Measurements from ENCODE around the gene MYH15.

MYH15 gene

GRCh38 chr3:108509871-108510270 lies 525 bp downstream of the MYH15 start:
- no peak for DNase-seq (ENCODE audit: low read depth in 2 of 2)

GRCh38 chr3:108509263-108509662 lies 1.1 kb downstream of the MYH15 start:
- DNase-seq (ENCODE audit: low read depth in 2 of 2): no peak

GRCh38 chr3:108507902-108508301 lies 2.5 kb downstream of the MYH15 start:
- no peak for DNase-seq (ENCODE audit: low read depth in 2 of 2)

GRCh38 chr3:108505811-108506210 lies 4.6 kb downstream of the MYH15 start:
- DNase-seq (ENCODE audit: low read depth in 2 of 2): no peak

GRCh38 chr3:108503722-108504121 lies 6.7 kb downstream of the MYH15 start:
- no peak for DNase-seq (ENCODE audit: low read depth in 2 of 2)

- DNase-seq (ENCODE audit: low read depth in 2 of 2): no peak
These were observed 8.9 kb downstream of the MYH15 start for GRCh38 chr3:108501535-108501934.

- DNase-seq (ENCODE audit: low read depth in 2 of 2): no peak
These were observed 9.7 kb downstream of the MYH15 start for GRCh38 chr3:108500728-108501127.

GRCh38 chr3:108497271-108497670 lies 13.1 kb downstream of the MYH15 start:
- DNase-seq (ENCODE audit: low read depth in 2 of 2): no peak

- DNase-seq (ENCODE audit: low read depth in 2 of 2): no peak
These were observed 14.7 kb downstream of the MYH15 start for GRCh38 chr3:108495717-108496116.

- DNase-seq (ENCODE audit: low read depth in 2 of 2): no peak
These were observed 15.4 kb downstream of the MYH15 start for GRCh38 chr3:108494906-108495531.

GRCh38 chr3:108493862-108494261 lies 16.5 kb downstream of the MYH15 start:
- no peak for DNase-seq (ENCODE audit: low read depth in 2 of 2)

GRCh38 chr3:108491456-108491855 lies 18.9 kb downstream of the MYH15 start:
- DNase-seq (ENCODE audit: low read depth in 2 of 2): no peak

- DNase-seq (ENCODE audit: low read depth in 2 of 2): no peak
These were observed 20.6 kb downstream of the MYH15 start for GRCh38 chr3:108489776-108490175.

GRCh38 chr3:108488631-108489030 lies 21.8 kb downstream of the MYH15 start:
- no peak for DNase-seq (ENCODE audit: low read depth in 2 of 2)

GRCh38 chr3:108487439-108487838 lies 23.0 kb downstream of the MYH15 start:
- DNase-seq (ENCODE audit: low read depth in 2 of 2): no peak

- DNase-seq (ENCODE audit: low read depth in 2 of 2): no peak
These were observed 23.5 kb downstream of the MYH15 start for GRCh38 chr3:108486941-108487340.

- DNase-seq (ENCODE audit: low read depth in 2 of 2): no peak
These were observed 24.1 kb downstream of the MYH15 start for GRCh38 chr3:108486338-108486737.

- DNase-seq (ENCODE audit: low read depth in 2 of 2): no peak
These were observed 25.2 kb downstream of the MYH15 start for GRCh38 chr3:108485146-108485545.

- no peak for DNase-seq (ENCODE audit: low read depth in 2 of 2)
These were observed 31.2 kb downstream of the MYH15 start for GRCh38 chr3:108479224-108479623.

GRCh38 chr3:108477511-108478147 lies 32.8 kb downstream of the MYH15 start:
- peak; percentile 7 to 39 for DNase-seq (ENCODE audit: low read depth in 2 of 2)

GRCh38 chr3:108475220-108475782 lies 35.1 kb downstream of the MYH15 start:
- DNase-seq (ENCODE audit: low read depth in 2 of 2): no peak

- DNase-seq (ENCODE audit: low read depth in 2 of 2): no peak
These were observed 35.8 kb downstream of the MYH15 start for GRCh38 chr3:108474581-108474980.

- DNase-seq (ENCODE audit: low read depth in 2 of 2): no peak
These were observed 36.7 kb downstream of the MYH15 start for GRCh38 chr3:108473711-108474110.

Data from stimulated activated CD8-positive, alpha-beta memory T cell treated with anti-CD3 and anti-CD28 coated beads, Interleukin-7, amount 100 ng/mL, for 4 hours (primary cell).